Activated CD4-positive, alpha-beta T cell treated with anti-CD3 and anti-CD28 coated beads, Interleukin-10, Interleukin-2, amounts not matched to agents 100 ng/mL and 50 ng/mL, durations not matched to agents 16 hours and 8 hours (primary cell): ENCODE results near the gene ANKIB1.
"Not testable (repeated sequence)": the region's sequence is repeated elsewhere in the genome, so short reads cannot be mapped to it uniquely, and the experiment has no call there.

Source experiments
- DNase-seq: peaks from one replicate; pipeline ENCODE4 v3.0.0-alpha.2; 2020

ANKIB1 gene, protein sequence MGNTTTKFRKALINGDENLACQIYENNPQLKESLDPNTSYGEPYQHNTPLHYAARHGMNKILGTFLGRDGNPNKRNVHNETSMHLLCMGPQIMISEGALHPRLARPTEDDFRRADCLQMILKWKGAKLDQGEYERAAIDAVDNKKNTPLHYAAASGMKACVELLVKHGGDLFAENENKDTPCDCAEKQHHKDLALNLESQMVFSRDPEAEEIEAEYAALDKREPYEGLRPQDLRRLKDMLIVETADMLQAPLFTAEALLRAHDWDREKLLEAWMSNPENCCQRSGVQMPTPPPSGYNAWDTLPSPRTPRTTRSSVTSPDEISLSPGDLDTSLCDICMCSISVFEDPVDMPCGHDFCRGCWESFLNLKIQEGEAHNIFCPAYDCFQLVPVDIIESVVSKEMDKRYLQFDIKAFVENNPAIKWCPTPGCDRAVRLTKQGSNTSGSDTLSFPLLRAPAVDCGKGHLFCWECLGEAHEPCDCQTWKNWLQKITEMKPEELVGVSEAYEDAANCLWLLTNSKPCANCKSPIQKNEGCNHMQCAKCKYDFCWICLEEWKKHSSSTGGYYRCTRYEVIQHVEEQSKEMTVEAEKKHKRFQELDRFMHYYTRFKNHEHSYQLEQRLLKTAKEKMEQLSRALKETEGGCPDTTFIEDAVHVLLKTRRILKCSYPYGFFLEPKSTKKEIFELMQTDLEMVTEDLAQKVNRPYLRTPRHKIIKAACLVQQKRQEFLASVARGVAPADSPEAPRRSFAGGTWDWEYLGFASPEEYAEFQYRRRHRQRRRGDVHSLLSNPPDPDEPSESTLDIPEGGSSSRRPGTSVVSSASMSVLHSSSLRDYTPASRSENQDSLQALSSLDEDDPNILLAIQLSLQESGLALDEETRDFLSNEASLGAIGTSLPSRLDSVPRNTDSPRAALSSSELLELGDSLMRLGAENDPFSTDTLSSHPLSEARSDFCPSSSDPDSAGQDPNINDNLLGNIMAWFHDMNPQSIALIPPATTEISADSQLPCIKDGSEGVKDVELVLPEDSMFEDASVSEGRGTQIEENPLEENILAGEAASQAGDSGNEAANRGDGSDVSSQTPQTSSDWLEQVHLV

DNA sequence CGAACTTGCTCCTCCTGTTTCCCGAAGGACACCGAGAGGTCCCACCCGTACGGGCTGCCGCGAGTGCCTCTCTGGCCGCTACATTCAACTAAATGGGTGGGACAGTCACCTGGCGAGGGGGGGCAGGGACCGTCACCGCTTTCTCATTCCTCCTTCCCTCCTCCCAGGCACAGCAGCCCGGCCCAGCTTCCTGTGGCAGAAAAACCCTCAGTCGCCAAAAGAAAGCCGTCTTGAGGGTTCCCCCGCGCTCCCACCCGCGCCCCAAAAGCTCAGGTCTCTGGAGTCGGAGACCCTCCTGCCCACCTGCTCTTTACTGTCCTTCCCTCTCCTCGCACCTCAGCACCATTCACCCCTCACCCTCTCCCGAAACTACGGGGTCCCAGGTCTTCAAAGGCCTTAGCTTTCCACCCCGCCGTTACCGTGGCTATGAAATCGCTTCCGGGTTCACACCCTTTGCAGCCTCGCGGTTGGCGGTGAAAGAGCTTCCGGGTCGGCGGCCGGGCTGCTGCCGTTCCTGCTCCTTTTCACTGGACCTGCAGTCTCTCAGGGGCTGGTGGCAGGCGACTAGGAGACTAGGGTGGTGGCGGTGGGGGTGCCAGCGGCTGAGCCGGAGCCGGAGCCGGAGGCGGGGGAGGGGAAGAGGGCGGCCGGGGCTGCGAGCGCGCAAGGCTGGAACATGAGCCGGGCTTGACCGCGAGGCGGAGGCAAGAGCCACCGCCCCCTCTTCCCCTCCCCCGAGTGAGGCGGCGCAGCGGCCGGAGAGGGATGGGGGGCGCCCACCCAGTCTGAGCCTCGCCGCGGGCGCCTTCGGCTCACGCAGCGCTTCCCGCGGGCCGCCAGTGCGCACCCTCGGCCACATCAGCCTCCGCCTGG, at the start of gene ANKIB1, which contains the start of gene KRIT1:
TSS of gene ANKIB1 (plus strand) at position 488 of the 873 bp plus-strand sequence. CDS start 49,005 bp downstream, outside the sequence.
TSS of gene KRIT1 (minus strand) at position 428 of the 873 bp plus-strand sequence. CDS start 3,779 bp downstream, outside the sequence.
- peak; percentile 91 for DNase-seq

DNA sequence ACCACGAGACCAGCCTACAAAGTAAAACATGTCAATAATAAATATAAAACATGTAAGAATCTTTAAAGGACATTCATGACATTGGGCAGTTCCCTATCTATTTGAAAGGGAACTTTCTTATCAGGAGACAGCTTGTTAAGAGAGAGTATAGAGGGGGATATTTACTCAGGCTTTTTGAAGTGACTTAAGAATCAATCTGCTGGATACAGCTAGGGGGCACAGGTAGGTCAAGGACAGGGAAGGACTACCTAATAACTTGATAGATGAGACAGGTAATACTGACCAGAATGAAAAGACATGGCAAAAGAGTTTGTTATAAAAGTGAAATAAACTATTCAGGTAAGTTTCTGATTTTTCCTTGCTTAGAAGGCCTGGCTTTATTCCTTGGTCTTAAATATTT, 45.0 kb upstream of the ANKIB1 start:
- DNase-seq = no peak

DNA sequence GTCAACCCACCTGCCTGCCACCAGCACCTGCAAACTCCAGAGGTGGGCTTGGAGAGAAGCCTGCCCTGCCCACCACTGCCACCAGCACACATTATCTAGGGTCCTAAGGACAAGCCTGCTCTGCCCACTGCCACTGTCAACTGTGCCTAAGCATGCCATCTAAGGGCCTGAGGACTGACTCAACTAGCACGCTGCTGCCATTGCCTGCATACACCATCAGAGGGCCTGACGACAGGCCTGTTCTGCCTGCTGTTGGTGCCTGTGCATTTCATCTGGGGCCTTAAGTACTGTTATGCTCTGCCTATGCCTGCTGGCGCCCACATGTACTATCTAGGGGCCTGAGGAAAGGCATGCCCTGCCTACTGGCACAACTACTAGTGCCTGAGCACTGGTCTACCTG, 39.8 kb upstream of the ANKIB1 start:
- no peak for DNase-seq

DNA sequence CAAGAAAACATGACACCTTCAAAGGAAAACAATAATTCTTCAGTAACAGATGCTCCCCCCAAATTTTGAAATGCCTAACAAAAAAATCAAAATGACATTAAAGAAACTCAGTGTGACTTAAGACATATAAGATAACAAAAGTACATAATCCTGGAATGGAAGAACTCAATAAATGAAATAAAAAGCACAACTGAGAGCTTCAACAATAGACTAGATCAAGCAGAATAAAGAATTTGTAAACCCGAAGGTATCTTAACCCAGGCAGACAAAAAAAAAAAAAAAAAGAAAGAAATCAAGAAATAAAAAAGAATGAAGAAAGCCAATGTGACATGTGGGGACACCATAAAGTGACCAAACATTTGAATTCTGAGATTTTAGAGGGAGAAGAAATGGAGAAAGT, 39.1 kb upstream of the ANKIB1 start:
- DNase-seq = no peak

DNA sequence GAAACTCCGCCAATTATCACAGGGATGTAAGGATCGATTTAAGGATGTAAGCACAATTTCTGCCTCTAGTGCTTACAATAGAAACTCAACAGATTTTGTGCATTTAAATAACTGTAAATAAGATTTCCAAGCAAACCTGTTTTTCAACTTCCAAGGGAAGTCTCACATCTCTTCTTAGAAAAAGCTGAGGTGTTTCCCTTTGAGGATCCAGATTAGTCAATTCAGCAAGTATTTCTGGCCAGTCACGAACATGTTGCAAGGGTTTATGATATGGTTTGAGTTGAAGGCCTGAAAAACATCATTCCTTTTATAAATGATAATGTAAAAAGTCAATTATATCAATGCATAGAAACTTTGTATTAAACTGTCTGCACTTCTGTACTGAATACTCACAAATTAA, 24.0 kb upstream of the ANKIB1 start:
- no peak for DNase-seq

DNA sequence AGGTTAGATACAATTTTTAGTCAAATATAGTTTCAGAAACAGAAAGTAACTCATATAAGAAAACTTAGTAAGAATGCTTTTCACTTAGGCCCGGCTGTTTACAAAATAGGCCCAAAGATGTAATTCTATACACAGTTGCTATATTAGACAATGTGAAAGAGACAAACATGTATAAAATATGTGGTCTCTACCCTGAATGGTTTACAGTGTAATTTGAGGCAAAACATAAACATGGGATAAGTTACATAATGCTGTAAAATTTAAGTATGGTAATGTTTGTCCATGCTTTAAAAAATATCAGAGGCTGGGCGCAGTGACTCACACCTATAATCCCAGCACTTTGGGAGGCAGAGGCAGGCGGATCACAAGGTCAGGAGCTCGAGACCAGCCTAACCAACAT, 18.8 kb upstream of the ANKIB1 start:
- no peak for DNase-seq

DNA sequence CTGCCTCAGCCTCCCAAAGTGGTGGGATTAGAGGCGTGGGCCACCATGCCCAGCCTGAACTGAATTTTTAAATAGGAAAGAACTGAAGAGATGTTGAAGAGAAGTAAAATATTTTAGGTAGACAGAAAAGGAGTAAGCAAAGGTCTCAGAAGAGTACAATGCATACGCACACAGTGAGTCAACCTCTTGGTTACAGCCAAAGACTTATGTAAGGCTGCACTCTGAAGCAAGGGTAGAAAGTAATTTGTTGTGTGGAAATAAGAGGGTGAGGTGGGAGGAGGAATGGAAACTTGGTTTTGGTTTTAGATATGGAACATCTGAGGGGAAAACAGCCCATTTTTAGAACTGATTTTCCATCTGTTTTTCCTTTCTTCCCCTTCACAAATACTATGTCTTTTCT, 17.7 kb upstream of the ANKIB1 start:
- DNase-seq = no peak

DNA sequence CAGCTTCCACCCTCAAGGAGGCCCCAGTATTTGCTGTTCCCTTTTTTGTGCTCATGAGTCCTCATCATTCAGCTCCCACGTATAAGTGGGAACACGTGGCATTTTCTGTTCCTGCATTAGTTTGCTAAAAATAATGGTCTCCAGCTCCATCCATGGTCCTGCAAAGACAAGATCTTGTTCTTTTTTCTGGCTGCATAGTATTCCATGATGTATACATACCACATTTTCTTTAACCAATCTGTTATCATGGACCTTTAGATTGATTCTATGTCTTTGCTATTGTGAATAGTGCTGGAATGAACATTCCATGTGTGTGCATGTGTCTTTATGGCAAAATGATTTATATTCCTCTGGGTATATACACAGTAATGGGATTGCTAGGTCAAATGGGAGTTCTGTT, 17.0 kb upstream of the ANKIB1 start:
- no peak for DNase-seq

DNA sequence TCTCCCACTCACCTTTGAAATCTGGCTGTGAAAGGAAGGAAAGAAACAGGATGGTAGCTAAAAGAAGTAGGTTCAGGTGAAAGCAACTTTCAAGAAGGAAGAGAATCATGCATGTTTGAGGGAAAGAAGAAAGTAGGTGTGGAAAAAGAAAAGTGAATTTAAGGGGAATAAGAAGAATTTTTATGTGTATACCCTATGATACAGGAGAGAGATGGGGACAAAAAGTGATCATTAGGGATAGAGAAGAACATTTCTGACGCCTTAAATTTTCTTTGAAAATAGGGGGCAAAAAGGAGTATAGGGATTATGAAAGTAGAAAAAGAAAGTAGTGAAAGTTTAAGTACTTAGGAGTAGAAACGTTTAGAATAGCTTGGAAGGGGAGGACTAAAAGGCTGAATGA, 15.2 kb upstream of the ANKIB1 start:
- no peak for DNase-seq

DNA sequence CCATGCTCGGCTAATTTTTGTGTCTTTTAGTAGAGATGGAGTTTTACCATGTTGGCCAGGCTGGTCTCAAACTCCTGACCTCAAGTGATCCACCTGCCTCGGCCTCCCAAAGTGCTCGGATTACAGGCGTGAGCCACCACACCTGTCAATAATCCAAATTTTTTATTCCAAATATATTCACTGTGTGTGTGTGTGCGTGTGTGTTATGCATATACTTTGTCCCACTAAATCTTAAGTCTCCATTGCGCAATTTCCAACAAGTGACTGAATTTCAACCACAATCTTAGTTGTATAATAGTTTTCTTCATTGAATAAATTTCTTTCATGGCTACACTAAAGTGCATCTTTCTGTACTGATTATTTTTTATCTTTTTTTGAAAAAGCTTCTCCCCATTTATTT, 2.8 kb upstream of the ANKIB1 start:
- no peak for DNase-seq

DNA sequence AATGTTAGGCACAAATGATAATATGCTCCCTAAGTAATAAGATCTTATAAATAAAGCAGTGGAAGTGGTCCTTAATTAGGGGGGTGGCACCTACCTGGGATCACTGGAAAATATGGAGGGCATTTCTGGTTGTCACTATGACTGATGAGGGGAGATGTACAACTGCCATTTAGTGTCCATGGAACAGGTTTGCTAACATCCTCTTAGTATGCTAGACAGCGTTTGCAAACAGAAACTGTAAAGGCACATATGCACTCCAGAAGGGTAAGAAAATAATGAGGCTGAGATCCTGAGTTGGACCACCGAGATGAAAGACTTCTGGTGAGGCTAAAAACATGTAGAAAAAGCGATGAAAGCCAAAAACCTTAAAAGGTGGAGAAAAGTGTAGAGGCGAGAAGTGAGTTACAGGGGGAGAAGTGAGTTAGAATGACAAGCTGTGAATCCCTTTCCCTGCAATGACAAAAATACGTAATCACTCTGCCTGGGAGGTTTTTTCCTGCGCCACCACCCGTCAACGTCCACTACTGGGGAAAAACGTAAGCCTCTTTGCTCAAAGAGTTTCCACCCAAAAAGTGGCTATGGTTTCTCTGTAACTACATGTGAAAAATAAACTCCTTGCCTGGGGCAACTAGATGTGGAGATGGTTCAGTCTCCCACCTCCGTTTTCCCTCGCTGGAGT, 827 bp upstream of the ANKIB1 start:
- peak; percentile 26 for DNase-seq

DNA sequence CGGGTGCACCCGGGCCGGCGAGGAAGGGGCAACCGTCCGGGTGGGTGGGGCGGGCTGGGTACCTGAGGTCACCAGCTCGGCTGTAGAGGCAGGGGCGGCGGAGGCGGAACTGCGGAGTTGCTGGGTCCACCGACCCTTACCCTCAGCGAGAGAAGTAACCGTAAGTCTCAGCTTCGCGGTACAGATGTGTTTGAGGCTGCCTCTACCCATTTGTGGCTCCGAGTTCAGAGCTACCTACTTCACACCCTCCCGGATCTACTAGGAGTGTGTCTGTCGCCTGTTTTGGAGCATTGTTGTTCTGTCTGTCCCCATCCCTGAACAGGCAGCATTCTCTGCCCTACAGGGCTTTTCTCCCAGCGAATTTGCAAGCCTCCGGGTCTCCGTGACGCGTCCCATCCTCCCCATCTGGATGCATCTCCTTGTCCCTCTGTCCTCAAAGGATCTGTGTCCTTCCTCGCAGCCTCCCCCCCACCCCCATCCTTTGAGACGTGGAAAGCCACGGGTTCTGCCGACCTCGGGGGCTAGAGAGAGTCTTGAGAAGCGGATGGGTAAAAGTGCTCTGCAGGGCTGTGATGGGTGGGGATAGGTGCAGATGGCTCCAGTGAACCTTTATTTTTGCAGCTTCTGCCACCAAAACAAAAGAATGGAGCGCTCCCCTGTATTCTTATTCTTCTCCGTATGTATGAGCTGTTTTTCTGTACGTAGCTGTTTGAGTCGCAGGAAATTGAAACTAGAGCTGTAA, 757 bp downstream of the ANKIB1 start:
- DNase-seq = peak; percentile 50

DNA sequence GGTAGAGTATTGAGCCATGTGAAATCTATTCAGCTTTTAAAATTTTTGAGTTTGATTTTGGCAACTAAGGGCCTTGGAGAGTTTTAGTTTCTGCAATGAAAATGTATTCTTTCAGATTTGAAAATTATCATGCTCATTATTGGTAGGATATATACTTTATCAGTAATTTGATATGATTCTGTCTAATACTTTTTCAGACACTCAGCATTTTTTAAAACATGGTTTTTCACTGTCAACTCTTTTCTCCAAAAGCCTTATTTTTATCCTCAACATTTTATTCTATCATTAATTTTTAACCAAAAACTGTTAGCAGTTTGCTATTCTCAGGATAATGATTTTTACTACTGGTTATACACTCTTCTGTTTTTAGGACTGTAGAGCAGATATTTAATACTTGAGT, 4.8 kb downstream of the ANKIB1 start:
- DNase-seq = no peak

DNA sequence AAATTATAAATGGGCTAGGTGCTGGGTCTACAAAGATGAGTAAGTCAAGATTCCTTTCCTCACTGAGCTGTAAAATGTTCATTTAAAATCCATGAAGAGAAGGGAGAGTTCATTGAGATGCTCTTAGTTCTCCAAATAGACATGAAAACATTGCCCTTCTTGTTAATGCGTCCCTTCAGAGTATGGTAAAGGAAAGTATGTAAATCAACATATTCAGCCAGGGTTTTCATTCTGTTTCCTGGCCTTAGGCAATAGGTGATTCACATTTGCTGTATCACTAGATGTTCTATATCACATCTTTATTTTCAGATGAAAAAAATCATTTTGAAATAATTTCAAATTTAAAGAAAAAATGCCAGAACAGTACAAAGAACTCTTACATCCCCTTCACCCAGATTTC, 5.4 kb downstream of the ANKIB1 start:
- no peak for DNase-seq

DNA sequence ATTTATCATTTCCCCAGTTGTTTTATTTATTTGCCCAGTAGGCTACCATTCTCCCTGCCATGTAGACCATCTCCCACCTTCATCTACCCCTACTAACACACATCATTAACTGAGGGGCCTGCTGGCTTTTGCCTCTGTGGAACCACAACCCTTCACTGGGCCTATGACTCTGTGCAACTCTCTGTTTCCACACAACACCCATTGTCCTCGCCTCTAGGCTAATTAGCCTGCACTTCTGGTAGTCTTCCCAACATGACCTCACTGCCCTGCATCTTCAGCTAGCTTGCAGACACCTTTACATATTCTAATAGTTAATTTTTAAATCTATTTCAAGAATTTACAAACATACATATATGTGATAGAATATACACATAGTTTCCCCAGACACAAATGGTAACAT, 7.5 kb downstream of the ANKIB1 start:
- no peak for DNase-seq

DNA sequence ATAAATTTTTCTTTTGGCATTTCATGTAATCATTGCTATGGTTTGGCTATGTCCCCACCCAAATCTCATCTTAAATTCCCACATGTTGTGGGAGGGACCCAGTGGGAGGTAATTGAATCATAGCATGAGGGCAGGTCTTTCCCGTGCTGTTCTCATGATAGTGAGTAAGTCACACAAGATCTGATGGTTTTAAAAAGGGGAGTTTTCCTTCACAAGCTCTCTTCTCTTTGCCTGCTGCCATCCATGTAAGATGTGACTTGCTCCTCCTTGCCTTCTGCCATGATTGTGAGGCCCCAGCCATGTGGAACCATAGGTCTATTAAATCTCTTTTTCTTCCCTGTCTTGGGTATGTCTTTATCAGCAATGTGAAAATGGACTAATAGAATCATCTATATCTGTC, 9.0 kb downstream of the ANKIB1 start:
- not testable (repeated sequence) for DNase-seq

DNA sequence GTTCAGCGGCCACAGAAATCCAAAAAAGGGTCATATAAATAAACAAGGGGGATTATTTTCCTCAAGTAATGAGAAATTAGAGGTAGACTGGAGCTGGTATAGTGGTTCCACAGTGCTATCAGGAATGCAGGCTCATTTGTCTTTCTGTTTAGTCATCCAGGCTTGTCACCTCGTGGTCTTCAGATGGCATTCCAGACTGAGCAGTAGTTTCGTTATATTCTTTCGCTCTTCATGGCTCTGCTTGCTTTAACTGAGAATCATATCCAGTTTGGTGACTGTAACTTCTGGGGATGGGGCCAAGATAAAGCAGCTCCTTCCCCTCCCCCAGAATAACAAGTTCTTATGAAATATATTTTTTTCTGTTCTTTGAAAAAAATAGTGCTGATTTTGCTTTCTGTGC, 9.5 kb downstream of the ANKIB1 start:
- no peak for DNase-seq

DNA sequence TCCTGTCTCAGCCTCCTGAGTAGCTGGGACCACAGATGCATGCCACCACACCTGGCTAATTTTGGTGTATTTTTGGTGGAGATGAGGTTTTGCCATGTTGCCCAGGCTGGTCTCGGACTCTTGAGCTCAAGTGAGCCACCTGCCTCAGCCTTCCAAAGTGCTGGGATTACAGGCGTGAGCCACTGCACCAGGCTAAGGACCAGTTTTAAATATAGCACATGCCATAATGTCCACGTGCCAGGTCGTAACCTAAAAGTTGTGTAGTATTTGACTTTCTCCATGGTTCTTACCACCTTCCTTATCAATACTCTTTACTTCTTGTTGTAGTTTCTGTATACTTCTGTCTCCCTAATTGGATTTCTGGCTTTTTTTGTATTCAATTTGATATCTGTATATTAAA, 13.3 kb downstream of the ANKIB1 start:
- no peak for DNase-seq

DNA sequence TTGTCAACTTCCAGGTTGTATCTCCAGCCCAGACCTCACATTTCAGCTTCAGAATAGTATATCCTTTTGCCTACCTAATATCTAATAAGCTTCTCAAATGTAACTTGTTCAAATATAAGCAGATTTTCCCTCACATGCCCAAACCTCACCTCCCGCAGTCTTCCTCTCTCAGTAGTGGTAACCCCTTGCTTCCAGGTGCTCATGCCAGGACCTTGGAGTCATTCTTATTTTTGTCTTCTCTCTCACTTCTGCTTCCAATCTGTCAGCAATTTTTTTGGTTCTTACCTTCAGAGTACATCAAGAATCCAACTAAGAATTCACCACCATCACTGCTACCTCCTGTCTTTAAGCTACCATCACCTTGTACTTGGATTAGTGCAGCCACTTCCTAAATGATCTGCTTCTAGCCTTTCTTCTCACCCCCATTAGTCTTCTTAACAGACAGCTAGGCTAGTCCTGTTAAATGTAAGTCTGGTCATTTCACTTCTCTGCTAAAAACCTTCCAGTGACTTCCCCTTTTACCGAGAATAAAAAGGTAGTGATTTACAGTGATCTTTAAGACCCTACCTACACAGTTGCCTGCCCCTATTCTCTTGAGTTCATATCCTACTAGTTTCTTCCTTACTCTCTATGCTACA, 14.0 kb downstream of the ANKIB1 start:
- no peak for DNase-seq

DNA sequence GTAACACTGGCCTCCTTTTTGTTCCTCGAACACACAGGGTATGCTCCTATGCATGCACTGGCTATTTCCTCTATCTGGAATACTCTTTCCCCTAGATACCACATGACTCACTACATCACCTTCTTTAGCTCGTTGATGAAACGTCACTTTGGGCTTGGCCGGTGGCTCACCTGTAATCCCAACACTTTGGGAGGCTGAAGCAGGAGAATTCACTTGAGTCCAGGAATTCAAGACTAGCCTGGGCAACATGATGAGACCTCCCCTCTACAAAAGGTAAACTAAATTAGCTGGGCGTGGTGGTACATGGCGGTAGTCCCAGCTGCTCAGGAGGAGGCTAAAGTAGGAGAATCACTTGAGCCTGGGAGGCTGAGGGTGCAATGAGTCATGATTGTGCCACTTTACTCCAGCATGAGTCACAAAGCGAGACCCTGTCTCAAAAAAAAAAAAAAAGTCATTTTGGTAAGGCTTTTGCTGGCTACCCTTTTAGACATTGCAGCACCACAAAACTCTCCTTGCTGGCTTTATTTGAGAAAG, 14.5 kb downstream of the ANKIB1 start:
- DNase-seq = peak; percentile 15
